ENCODE results near the gene AGTR1. TPM values are rescaled to one million over a fixed set of nuclear protein-coding genes. Genes with fewer than 3 reads are reported as not detected.

The AGTR1 gene
- total and polyA plus RNA-seq, 2 of the 13 experiments (the other 11 are each of a cell fraction or from before 2014, with no cell fraction given), result 0.64 to 1.5 TPM

DNA sequence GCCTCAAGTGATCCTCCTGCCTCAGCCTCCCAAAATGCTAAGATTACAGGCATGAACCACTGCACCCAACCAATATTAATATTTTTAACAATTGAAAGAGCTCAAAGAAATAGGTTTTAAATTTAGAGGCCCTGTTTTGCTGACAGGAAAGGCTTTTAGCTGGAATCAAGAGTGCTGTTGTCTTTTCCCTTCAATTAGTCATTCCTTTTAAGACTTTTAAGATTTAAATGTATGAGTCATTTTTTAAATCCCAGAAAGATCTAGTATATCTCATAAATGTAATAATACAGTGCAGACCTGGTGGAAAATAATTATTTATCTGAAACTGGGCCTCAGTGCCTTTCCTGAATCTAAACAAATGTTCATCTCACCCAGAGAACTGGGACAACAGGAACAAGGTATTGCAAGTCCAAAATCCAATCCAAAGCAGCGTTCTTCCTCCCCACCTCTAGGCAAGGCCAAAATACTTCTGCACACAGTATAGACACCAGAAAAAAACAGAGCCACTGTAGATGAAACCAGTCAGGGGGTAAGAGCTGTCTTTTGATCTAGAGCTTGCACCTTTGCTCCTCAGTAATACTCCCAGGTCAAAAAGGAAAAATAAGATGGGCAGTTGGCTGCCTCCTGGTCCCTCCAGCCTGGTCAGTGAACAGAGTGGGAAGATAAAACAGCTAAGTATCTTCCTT, 14.4 kb downstream of the AGTR1 start (continued):
- TF ChIP-seq ZNF678 (CRISPR knock-in tag; IDR thresholded peaks at IDR 0.05), result no peak
- TF ChIP-seq ZNF724P (CRISPR knock-in tag; IDR thresholded peaks at IDR 0.05; ENCODE audit: borderline replicate concordance), result no peak
- TF ChIP-seq TBL1XR1 (IDR thresholded peaks at IDR 0.05; ENCODE audit: borderline replicate concordance, low read length, partially characterized antibody), result no peak
- TF ChIP-seq ZNF7 (CRISPR knock-in tag; IDR thresholded peaks at IDR 0.05), result no peak
- TF ChIP-seq PCBP2 (optimal IDR thresholded peaks at IDR 0.05; ENCODE audit: low read depth, low read length, poor library complexity, severe bottlenecking), result no peak
- no peak for TF ChIP-seq GTF2F1 (IDR thresholded peaks at IDR 0.05; ENCODE audit: low read length)
- no peak for TF ChIP-seq ZNF17 (CRISPR knock-in tag; IDR thresholded peaks at IDR 0.05)
- TF ChIP-seq, protein P1, sequence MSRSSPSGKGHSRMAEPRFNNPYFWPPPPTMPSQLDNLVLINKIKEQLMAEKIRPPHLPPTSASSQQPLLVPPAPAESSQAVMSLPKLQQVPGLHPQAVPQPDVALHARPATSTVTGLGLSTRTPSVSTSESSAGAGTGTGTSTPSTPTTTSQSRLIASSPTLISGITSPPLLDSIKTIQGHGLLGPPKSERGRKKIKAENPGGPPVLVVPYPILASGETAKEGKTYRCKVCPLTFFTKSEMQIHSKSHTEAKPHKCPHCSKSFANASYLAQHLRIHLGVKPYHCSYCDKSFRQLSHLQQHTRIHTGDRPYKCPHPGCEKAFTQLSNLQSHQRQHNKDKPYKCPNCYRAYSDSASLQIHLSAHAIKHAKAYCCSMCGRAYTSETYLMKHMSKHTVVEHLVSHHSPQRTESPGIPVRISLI (CRISPR knock-in tag; IDR thresholded peaks at IDR 0.05; ENCODE audit: borderline replicate concordance), result peak; percentile 68; the same call in 1 of the 2 replicates
- peak; percentile 17; the same call in 1 of the 2 replicates for TF ChIP-seq FOXO1 (CRISPR knock-in tag; IDR thresholded peaks at IDR 0.05)
- TF ChIP-seq SALL2 (CRISPR knock-in tag; IDR thresholded peaks at IDR 0.05), result no peak
- TF ChIP-seq PLRG1 (conservative IDR thresholded peaks at IDR 0.05), result no peak
- TF ChIP-seq HNRNPUL1 (IDR thresholded peaks at IDR 0.05; ENCODE audit: low read depth, low read length), result no peak
- no peak for TF ChIP-seq FOSL1 (CRISPR knock-in tag; IDR thresholded peaks at IDR 0.05; ENCODE audit: borderline replicate concordance)
- TF ChIP-seq XBP1 (CRISPR knock-in tag; IDR thresholded peaks at IDR 0.05), result no peak
- no peak for TF ChIP-seq FOXP1 (IDR thresholded peaks at IDR 0.05)
- TF ChIP-seq FOXP1 (CRISPR knock-in tag; IDR thresholded peaks at IDR 0.05), result peak; percentile 20; the same call in 1 of the 2 replicates
- TF ChIP-seq MAFG (CRISPR knock-in tag; IDR thresholded peaks at IDR 0.05), result no peak
- TF ChIP-seq ZFP90 (CRISPR knock-in tag; IDR thresholded peaks at IDR 0.05; ENCODE audit: borderline replicate concordance), result no peak
- no peak for TF ChIP-seq TCF12 (IDR thresholded peaks at IDR 0.05)
- TF ChIP-seq TCF12 (CRISPR knock-in tag; IDR thresholded peaks at IDR 0.05), result no peak
- peak; percentile 74 for TF ChIP-seq ZMYM4 (CRISPR knock-in tag; IDR thresholded peaks at IDR 0.05)
- TF ChIP-seq IKZF4 (CRISPR knock-in tag; IDR thresholded peaks at IDR 0.05; ENCODE audit: borderline replicate concordance, low read depth, not compliant biosample characterization), result no peak
- TF ChIP-seq ZFY (CRISPR knock-in tag; IDR thresholded peaks at IDR 0.05), result 0 out of 2 replicates have a peak, but pooled peaks have one; percentile 30
- peak; percentile 52; the same call in 1 of the 2 replicates for TF ChIP-seq SALL1 (CRISPR knock-in tag; IDR thresholded peaks at IDR 0.05)
- TF ChIP-seq, protein P2, sequence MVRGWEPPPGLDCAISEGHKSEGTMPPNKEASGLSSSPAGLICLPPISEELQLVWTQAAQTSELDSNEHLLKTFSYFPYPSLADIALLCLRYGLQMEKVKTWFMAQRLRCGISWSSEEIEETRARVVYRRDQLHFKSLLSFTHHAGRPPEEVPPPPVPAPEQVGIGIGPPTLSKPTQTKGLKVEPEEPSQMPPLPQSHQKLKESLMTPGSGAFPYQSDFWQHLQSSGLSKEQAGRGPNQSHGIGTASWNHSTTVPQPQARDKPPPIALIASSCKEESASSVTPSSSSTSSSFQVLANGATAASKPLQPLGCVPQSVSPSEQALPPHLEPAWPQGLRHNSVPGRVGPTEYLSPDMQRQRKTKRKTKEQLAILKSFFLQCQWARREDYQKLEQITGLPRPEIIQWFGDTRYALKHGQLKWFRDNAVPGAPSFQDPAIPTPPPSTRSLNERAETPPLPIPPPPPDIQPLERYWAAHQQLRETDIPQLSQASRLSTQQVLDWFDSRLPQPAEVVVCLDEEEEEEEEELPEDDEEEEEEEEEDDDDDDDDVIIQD (CRISPR knock-in tag; IDR thresholded peaks at IDR 0.05; ENCODE audit: low read depth), result peak; percentile 18; the same call in 1 of the 2 replicates
- no peak for TF ChIP-seq NFE2L2 (IDR thresholded peaks at IDR 0.05; ENCODE audit: low read length)
- peak; percentile 83 for TF ChIP-seq HNF4A (CRISPR knock-in tag; IDR thresholded peaks at IDR 0.05)
- TF ChIP-seq, protein P3, sequence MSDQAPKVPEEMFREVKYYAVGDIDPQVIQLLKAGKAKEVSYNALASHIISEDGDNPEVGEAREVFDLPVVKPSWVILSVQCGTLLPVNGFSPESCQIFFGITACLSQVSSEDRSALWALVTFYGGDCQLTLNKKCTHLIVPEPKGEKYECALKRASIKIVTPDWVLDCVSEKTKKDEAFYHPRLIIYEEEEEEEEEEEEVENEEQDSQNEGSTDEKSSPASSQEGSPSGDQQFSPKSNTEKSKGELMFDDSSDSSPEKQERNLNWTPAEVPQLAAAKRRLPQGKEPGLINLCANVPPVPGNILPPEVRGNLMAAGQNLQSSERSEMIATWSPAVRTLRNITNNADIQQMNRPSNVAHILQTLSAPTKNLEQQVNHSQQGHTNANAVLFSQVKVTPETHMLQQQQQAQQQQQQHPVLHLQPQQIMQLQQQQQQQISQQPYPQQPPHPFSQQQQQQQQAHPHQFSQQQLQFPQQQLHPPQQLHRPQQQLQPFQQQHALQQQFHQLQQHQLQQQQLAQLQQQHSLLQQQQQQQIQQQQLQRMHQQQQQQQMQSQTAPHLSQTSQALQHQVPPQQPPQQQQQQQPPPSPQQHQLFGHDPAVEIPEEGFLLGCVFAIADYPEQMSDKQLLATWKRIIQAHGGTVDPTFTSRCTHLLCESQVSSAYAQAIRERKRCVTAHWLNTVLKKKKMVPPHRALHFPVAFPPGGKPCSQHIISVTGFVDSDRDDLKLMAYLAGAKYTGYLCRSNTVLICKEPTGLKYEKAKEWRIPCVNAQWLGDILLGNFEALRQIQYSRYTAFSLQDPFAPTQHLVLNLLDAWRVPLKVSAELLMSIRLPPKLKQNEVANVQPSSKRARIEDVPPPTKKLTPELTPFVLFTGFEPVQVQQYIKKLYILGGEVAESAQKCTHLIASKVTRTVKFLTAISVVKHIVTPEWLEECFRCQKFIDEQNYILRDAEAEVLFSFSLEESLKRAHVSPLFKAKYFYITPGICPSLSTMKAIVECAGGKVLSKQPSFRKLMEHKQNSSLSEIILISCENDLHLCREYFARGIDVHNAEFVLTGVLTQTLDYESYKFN (CRISPR knock-in tag; conservative IDR thresholded peaks at IDR 0.05), result peak; percentile 81
